ENCODE measurements around the gene GAP43. TPM values are rescaled to one million over a fixed set of nuclear protein-coding genes. Genes with fewer than 3 reads are reported as not detected.

The GAP43 gene
- total RNA-seq, 1 donor from 2014 or later, result not detected

- Mint-ChIP-seq H3K9me3 (peaks cover 10% of the 10 kb centered on the region), H3K4me1 (no peaks in the 10 kb centered on the region), H3K4me3 (no peak overlapping the region), H3K27me3 (peaks cover 2% of the 10 kb centered on the region), H3K27ac (no peak overlapping the region), H3K36me3 (ENCODE audit: low read depth) (no peaks in the 10 kb centered on the region)
- POLR2A ChIA-PET, result no interaction called here
- ATAC-seq (ENCODE audit: low read depth) (no peak), DNase-seq (no peak)
- intact Hi-C loops (cut with micrococcal nuclease), result no loop called here
- CTCF ChIA-PET, result no interaction called here
- no peak for TF ChIP-seq CTCF (IDR thresholded peaks at IDR 0.05)
Observed at GRCh38 chr3:115598216-115598615, 25.1 kb upstream of the GAP43 start.

- intact Hi-C loops (cut with micrococcal nuclease), result no loop called here
- Mint-ChIP-seq H3K27ac (no peak overlapping the region), H3K9me3 (no peaks in the 10 kb centered on the region), H3K27me3 (peaks cover 2% of the 10 kb centered on the region), H3K36me3 (ENCODE audit: low read depth) (no peaks in the 10 kb centered on the region), H3K4me3 (no peak overlapping the region), H3K4me1 (no peaks in the 10 kb centered on the region)
- POLR2A ChIA-PET, result no interaction called here
- TF ChIP-seq CTCF (IDR thresholded peaks at IDR 0.05), result no peak
- DNase-seq (no peak), ATAC-seq (ENCODE audit: low read depth) (no peak)
- CTCF ChIA-PET, result no interaction called here
Observed at GRCh38 chr3:115602194-115602593, 21.1 kb upstream of the GAP43 start.

GRCh38 chr3:115611630-115612029 is 11.7 kb upstream of the GAP43 start:
- Mint-ChIP-seq H3K4me3 (no peak overlapping the region), H3K36me3 (ENCODE audit: low read depth) (no peaks in the 10 kb centered on the region), H3K27ac (no peak overlapping the region), H3K9me3 (no peaks in the 10 kb centered on the region), H3K27me3 (peaks cover 17% of the 10 kb centered on the region), H3K4me1 (peaks cover 3% of the 10 kb centered on the region)
- POLR2A ChIA-PET, result no interaction called here
- ATAC-seq (ENCODE audit: low read depth), result no peak
- no peak for DNase-seq
- no peak for TF ChIP-seq CTCF (IDR thresholded peaks at IDR 0.05)
- intact Hi-C loops (cut with micrococcal nuclease), result no loop called here
- CTCF ChIA-PET, result no interaction called here

GRCh38 chr3:115615001-115615814 is 8.1 kb upstream of the GAP43 start:
- no peak overlapping the region for H3K4me3 Mint-ChIP-seq
- no peaks in the 10 kb centered on the region for H3K9me3 Mint-ChIP-seq
- no peaks in the 10 kb centered on the region for H3K36me3 Mint-ChIP-seq (ENCODE audit: low read depth)
- H3K27me3 Mint-ChIP-seq, result peaks cover 15% of the 10 kb centered on the region
- intact Hi-C loops (cut with micrococcal nuclease), result no loop called here
- ChIA-PET CTCF (no interaction called here), POLR2A (no interaction called here)
- H3K4me1 Mint-ChIP-seq, result peaks cover 3% of the 10 kb centered on the region
- DNase-seq, result no peak
- no peak overlapping the region for H3K27ac Mint-ChIP-seq
- no peak for TF ChIP-seq CTCF (IDR thresholded peaks at IDR 0.05)
- ATAC-seq (ENCODE audit: low read depth), result no peak

GRCh38 chr3:115616461-115616860 is 6.8 kb upstream of the GAP43 start:
- DNase-seq (no peak), ATAC-seq (ENCODE audit: low read depth) (peak; percentile 65)
- CTCF ChIA-PET, result no interaction called here
- H3K27ac Mint-ChIP-seq, result no peak overlapping the region
- peaks cover 3% of the 10 kb centered on the region for H3K4me1 Mint-ChIP-seq
- no peak overlapping the region for H3K4me3 Mint-ChIP-seq
- TF ChIP-seq CTCF (IDR thresholded peaks at IDR 0.05), result no peak
- H3K9me3 Mint-ChIP-seq, result no peaks in the 10 kb centered on the region
- H3K36me3 Mint-ChIP-seq (ENCODE audit: low read depth), result no peaks in the 10 kb centered on the region
- POLR2A ChIA-PET, result no interaction called here
- H3K27me3 Mint-ChIP-seq, result peaks cover 6% of the 10 kb centered on the region
- intact Hi-C loops (cut with micrococcal nuclease), result no loop called here

Measured in activated B cell treated with CpG ODN at 0.5 μM for 24 hours (primary cell).